ENCODE measurements around the gene TES.
"Not testable (repeated sequence)": the region's sequence is repeated elsewhere in the genome, so short reads cannot be mapped to it uniquely, and the experiment has no call there.

Gene TES

DNA sequence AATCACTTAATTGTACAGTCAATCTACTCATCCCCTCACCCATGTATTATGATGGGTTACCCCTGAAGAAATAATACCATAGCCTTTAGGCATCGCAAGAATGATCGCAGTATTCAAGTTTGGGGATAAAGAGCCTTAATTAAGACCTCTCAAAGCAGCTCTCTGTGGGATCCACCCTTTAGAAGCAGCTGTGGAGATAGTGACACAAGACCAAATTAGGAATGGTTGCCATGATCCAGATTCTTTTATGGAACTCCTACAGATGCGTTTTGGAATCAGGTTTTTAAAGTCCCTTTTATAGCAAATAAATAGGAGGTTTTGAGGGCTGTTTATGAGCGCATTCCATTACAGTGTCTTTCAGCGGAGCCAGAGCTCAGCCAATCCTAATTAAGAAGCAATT, 12.2 kb downstream of the TES start:
- DNase-seq = no peak

DNA sequence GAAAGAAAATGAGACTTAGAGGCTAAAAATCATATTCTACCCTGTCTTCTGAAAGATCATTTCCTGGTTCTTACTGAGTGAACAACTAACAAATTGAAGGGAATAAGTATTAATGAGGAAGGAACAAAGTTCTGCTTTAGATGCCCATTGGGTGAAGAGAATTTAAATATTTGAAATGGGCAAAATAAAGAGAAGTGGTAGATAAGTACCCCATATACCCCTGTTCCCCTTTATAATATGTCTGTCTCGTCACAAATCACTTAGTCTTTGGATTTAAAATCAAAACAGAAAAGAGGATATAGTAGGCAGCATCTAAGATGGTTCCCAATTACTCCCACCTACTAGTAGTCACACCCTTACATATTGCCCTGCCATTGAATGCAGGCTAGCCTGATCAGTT, 13.2 kb downstream of the TES start:
- DNase-seq = peak; percentile 9 to 50

DNA sequence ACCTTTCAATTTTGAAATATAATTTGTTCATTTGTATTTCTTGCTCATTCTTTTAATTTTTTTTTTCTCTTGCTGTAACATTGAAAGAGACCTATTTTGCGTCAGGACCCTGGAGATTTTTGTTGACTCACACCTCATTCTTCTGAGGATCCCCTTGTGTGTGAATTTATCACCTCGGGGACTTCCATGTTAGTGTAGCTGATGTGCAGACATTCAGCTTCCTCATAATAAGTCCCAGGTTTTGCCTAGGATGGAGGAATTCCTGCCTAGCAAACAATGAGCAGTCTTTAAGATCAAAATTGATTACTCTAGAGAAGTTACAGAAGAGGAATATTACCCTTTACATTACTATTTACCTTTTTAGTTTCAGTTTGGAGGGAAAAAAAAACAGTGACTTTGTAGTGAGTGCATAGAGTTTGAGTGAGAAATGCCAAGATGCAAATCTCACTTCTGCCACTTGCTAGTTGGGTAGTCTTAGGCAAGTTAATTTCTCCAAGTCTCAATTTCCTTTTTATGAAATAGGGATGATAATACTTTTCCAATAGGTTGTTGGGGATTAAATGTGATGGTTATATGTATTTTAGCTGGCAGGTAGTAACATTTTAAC, 14.3 kb downstream of the TES start:
- no peak for DNase-seq

DNA sequence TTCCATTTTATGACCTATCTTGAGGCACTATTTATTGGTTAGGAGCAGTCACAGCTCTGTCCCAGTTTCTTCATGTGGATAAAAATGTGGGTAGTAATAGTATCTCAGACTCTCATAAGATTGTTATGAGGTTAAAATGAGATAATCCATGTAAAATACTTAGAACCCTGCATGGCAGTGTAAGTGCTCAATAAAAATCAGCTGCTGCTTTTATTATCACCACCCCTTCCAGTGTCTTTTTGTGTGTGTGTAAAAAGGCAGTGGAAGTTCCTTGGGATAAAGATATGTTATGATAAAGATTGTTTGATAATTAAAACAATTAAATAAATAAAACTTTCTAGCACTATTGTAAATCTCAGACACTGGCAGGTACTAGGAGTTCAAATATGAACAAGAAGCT, 15.5 kb downstream of the TES start:
- DNase-seq = no peak

DNA sequence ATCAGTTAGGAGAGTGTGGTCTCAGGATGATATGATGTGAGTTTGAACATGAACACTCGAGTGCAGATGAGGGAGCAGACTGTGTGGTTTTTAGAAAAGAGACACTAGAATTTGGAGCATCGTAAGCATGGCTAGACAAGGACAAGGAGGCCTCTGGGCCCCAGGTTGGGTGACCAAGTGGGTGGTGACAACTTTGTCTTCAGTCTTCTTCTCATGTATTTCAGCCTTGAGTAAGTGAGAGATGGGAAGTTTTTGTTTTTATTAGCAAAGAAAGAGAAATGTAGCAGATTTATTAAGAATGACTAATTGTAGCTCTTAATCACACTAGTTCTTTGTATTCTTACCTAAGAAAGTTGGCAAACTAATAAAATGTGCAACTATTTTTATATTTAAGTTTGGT, 16.3 kb downstream of the TES start:
- no peak for DNase-seq

DNA sequence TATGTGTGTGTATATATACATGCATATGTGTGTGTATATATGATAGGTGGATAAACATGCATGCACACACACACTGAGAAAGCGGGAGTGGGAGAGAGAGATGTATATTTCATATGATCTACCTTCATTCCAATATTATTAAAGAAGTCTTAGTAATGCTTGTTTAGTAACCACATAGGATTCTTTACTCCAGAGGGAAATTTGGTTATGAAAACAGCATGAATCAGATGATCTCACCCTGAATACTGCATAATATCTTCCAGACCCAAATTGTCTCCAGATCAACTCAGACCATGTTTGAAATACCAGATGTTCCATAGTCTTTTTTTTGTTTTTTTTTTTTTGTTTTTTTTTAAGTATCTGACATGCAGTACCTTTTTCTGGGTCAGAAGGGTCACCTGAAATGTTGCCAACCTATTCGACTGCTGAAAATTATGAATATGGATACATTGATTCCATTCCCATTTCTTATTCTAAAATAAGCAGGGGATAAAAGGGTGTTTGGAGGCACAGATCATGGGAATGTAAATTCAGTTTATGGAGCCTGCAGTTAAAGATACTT, 17.4 kb downstream of the TES start:
- DNase-seq = no peak

DNA sequence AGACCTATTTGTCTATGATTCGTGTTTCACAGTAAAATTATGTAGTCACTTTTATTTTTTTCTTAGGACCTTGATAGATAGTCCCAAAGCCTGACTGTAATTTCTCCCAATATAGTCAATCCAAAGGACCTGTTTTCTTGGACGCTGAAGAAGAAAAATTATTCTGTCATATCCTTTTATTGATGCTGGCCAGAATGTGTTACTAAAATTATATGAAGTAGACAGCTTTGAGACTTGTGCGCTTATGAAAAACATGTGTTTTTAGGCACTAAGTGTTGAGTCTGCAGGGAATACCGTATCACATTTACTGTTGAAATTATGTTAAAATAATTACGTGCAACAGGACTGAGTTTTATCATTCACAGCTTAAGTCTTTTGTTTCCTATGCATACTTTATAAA, 17.9 kb downstream of the TES start:
- no peak for DNase-seq

DNA sequence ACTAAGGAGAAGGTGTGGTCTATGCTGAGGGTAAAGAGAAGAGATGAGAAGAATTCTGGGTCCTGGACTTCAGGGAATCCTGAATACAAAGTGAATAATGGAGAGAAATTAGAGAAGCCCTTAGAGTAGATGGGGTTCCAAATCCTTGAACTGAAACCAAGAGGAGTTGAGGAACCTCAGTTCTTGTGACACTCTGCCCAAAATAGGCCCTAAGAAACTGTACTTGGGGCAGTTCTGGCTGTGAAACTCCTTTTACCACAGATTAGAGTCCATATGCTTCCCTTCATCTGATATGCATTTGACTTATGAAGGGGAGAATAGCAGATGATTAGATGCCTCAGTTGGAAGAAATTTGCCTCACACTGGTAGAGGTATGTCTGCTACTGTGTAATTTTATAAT, 19.0 kb downstream of the TES start:
- peak; percentile 49 to 55 for DNase-seq

DNA sequence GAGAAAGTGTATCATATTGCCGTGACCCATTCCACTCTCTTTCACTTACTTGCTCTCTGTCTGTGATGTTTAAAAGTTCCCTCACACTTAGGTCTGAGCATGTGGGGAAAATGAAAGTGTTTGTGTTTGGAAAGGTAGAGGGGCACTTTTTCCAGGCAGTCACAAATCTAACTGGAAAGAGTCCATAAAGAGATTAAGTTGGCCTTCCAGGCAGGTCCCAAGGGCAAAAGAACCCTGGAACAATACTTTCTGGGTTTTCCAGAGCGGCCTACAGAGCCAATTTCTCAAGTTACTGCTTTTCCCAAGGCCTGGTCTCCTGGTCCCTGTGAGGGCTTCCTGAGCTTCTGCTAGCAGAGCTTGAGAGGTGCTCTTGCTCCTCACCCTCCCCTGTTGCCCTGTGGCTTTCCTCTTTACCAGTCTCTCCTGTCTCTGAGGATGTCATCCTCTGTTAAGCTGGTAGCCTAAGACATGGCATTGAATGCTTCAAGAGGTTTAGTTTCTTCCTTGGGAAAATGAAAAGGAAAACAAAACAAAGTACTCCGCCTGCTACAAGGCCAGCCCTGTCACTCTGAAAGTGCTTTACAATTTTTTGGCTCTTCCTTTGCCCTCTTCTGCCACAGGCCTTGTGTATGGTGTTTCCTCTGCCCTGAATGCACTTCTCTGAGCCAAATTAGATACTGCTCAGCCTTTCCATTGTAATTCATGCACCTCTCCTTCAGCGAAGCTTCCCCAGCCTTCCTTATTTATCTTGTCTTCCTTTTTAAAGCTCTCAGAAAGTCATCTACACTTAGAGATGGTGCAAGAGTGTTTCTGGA, 20.1 kb downstream of the TES start:
- DNase-seq = no peak

DNA sequence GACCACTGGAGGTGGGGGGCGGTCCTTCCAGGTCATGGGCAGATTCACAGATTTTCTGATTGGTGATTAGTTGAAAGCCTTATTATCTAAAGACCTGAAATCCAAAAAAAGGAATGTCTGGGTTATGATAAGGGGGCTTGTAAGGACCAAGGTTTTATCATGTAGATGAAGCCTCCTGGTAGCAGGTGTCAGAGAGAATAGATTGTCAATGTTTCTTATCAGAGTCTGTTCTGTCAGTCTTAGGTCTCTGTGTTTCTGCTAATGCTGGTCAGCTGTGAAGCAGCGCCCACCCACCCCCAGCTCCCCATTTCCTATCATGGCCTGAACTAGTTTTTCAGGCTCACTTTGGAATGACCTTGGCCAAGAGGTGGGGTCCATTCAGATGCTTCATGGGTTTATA, 21.2 kb downstream of the TES start:
- DNase-seq = no peak

DNA sequence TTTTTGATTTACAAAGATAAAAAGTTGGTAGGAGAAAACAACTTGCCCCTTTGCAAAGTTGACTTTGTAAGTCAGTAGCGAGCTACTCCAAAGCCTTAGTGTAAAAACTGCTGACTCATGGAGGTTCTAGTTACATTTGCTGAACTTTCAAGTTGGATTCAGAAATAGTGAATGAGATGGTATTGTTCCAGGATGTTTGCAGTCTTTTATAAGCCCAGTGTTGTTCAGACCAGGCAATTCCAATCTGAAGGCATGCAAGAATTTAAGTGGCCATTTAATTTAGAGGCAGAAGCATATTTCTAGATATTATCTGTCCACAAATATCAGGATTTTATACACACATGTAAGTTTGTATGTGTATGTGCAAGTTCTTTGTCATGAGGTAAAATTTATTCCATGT, 21.6 kb downstream of the TES start:
- peak in 1 of 2 donors; percentile 13 for DNase-seq

DNA sequence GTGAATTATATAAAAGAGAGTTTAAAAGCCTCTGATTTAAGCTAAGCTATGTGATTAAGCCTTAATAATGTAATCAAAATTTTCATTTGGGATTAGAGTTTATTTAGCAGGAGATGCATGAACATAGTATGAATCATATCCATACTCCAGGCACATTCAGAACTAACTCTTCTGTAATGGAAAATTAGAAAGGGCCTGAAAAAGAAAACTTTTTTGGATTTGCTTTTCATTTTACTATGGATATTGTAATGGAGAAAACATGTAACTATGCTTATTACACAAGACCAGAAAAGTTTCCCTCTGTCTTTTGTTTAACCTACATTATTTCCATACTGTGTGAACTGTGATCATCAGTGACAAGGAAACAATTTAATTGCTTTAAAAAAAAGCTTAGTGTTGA, 22.0 kb downstream of the TES start:
- no peak for DNase-seq

DNA sequence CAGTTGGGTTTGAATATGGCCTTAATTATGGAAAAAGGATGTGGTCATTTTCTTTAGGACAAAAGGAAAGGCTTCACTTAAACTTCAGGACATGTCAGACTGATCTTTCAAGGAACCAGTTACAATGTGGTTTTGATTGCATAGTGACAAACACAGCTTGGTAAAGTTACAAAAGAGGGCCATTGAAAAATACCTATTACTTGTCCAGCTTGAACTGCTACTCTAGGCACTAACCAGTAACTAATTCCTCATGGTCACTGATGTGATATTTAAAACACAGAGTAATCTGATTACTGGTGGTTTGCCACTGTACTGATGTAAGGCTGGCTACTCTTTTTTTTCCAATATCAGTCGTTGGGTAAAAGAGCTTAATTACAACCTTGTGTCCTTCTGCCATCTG, 22.6 kb downstream of the TES start:
- DNase-seq = peak; percentile 23 to 49

DNA sequence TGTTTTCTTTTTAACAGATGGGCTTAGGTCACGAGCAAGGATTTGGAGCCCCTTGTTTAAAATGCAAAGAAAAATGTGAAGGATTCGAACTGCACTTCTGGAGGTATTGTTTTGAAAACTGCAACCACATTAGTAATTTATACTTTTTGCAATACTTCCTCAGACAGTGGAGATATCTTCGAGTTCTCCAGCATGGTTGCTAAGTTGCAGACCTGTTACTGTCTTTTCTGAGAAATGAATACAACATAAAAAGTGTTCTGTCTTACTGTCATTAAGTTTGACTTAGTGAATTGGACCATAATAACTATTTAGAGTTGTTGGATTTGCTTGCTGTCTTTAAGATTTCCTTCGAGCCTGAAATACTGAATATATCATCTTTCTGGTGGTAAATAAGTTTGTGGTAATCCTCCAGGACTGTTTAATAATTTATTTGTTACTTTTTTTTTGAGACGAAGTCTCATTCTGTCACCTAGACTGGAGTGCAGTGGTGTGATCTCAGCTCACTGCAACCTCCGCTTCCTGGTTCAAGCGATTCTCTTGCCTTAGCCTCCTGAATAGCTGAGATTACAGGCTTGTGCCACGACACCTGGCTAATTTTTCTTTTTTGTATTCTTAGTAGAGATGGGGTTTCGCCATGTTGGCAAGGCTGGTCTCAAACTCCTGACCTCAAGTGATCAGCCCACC, 24.3 kb downstream of the TES start:
- no peak for DNase-seq

DNA sequence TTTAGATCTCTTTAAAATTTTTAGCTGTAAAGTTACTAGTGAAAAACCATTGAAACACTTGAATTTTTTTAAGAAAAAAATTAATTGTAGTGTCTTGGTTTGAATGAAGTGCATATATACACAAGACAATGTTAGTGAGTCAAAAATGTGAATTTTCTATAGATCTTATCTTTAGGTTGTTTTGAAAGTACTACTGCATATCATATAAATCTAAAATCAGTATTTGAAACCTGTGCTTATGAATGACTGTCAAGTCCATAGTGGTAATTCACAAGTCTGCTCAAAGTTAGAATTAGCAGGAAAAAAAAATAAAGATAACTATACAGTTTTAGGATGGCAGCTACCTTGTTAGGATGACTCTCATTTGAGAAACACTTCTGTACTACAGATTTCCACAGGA, 25.0 kb downstream of the TES start:
- no peak for DNase-seq

DNA sequence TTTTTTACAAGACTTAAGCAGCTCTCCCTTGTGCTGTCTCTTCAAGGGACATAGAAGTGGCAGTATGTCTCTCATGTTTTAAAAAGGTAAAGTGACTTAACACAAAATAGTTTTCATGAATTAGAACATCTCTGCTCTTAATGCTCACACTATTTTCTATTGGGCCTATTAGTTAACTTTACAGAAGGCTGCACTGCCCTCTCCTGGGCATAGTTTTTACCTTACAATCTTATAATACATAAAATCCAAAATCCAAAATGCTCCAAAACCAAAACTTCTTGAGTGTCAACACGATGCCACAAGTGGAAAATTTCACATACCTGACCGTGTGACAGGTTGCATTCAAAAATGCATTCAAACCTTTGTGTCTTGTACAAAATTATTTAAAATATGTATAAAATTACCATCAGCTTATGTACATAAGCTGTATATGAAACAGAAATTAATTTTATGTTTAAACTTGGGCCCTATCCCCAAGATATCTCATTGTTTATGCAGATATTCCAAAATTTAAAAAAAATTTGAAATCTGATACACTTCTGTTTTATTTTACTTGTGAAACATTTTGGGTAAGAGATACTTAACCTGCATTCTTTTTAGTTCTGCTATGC, 25.8 kb downstream of the TES start:
- DNase-seq = peak; percentile 63 to 67

DNA sequence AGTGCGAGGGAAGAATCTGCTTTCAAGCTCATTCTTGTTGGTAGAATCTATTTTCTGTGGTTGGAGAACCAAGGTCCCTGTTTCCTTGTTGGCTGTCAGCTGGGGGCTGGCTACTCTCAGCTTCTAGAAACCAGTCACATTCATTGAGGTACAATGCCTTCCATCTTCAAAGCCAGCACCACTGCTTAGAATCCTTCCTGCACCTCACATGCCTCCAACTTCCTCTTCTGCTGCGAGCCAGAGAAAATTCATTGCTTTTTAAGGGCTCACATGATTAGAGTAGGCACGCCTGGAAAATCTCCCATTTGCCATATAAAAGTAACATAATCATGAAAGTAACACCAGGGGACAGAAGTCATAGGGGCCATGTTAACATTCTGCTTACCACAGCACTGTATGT, 28.7 kb downstream of the TES start:
- peak in 1 of 2 donors; percentile 36 for DNase-seq

DNA sequence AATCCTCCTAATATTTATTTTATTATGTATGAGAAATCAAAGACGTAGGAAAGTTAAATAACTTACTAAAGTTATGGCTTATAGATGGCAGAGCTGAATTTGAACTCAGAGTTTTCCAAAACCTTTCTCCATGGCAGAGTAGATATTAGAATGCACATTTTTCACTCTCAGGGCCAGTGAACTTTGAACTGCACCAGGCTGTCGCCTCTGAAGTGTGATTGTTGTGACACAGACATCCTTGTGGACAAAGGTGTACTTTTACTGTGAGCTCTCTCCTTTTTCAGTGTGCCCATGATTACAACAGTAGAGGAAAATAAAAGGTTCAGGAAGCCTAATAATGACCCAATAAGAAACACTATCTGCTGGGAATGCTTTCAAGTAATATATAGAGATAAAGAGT, 29.1 kb downstream of the TES start:
- DNase-seq = no peak

DNA sequence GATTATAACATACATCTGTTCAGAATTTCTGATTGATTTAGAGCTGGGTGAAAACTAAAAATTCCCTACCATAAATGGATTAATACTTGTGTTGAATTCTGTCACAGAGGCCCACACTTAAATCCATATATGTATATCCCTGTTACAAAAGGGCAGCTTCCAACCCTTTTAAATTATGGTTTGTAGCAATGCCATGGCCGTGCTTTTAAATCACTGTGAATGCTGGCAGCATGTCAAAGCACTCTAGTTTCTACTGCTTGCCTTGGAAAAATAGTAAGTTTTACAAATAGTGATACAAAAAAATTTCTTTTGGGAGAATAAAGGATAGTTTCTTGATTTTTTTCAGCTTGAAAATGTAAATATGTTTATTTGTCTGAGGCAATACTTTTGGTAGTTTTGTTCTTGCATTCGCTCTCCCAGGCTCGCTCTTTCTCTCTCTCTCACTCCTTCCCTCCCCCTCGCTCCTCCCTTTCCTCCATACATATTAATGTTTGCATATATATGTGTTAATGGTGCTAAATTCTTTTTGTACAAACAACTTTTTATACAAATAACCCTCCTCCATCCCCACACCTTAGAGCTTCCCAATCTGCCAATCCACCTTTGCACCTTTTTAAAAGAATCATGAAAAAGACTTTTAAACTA, 29.8 kb downstream of the TES start:
- DNase-seq = no peak

DNA sequence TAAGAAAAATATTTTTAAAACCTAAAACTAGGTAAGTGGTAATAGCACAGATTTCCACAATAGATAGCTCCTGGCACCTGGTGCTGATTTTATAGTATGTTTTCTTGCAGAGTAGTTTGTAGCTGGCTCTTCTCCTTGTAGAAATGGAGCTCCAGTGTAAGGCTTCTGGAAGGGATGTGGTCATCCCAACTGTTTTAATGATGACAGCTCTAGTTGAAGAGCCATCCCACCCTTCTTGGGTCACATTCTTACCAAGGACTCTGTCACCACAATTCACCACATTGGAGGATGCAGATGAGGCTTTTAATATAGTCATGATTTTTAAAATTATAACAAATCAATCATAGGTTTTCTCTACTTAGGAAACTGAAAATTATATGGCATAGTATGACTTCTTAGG, 31.0 kb downstream of the TES start:
- no peak for DNase-seq

DNA sequence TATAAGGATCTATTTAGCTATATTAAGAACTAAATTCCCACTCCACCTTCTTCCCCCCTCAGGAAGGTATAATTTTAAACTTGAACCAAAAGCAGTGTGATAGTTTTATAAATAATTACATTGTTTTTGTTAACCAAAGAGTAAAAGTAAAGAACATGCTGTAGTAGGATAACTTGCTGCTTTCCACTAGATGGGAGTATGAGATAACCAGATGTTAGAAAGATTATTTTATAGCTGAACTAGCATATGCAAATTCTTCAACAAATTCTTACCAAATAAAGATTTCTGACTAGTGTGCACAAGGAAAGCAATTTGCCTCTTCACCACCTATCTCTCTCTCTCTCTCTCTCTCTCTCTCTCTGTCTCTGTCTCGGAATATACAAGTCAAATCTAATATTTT, 31.8 kb downstream of the TES start:
- no peak for DNase-seq

DNA sequence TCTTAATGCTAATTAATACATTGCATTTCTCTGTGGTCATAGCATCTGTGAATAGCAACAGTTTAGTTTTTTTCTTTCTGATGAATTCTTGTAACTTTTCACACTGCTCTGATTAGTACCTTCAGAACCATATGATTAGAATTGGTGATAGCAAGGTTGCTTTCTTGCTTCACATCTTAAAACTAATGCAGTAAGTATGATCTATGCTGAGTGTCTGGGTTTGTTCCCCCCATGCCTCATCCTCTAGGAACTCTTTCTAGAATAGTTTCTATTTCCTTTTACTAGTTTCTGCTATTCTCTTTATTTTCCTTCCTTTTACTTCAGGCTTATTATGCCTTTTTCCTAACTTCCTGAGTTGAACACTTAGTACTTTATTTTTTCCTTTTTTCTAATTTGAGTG, 32.4 kb downstream of the TES start:
- DNase-seq = no peak

DNA sequence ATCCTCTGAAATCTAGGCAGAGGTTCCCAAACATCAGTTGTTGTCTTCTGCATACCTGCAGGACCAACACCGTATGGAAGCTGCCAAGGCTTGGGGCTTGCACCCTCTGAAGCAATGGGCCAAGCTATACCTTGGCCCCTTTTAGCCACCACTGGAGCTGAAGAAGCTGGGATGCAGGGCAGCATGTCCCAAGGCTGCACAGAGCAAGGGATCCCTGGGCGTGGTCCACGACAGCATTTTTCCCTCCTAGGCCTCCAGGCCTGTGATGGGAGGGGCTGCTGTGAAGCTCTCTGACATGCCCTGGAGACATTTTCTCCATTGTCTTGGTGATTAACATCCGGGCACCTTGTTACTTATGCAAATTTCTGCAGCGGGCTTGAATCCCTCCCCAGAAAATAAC, 34.5 kb downstream of the TES start:
- not testable (repeated sequence) for DNase-seq

All from inflammatory macrophage (primary cell).